GM21576 (cell line): ENCODE measurements around the gene SLC30A7.
"Not testable (repeated sequence)": the region's sequence is repeated elsewhere in the genome, so short reads cannot be mapped to it uniquely, and the experiment has no call there.

ENCODE experiments used
- ATAC-seq: cut with Tn5 transposase; IDR thresholded peaks from one replicate; pipeline ENCODE4 v1.9.1; 2021; ENCODE audit warnings: mild to moderate bottlenecking, moderate library complexity; ENCODE audit not compliant: unreplicated experiment

SLC30A7 gene

DNA sequence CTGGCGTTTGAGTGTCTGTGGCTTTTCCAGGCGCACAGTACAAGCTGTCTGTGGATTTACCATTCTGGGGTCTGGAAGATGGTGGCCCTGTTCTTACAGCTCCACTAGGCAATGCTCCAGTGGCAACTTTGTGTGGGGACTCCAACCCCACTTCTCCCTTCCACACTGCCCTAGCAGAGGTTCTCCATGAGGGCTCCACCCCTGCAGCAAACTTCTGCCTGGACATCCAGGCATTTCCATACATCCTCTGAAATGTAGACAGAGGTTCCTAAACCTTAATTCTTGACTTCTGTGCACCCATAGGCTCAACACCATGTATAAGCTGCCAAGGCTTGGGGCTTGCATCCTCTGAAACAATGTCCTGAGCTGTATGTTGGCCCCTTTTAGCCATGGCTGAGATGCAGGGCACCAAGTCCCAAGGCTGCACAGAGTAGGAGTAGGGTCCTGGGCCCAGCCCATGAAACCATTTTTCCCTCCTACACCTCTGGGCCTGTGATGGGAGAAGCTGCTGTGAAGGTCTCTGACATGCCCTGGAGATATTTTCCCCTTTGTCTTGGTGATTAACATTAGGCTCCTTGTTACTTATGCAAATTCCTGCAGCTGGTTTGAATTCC is 5.9 kb upstream of the SLC30A7 start:
- not testable (repeated sequence) for ATAC-seq

DNA sequence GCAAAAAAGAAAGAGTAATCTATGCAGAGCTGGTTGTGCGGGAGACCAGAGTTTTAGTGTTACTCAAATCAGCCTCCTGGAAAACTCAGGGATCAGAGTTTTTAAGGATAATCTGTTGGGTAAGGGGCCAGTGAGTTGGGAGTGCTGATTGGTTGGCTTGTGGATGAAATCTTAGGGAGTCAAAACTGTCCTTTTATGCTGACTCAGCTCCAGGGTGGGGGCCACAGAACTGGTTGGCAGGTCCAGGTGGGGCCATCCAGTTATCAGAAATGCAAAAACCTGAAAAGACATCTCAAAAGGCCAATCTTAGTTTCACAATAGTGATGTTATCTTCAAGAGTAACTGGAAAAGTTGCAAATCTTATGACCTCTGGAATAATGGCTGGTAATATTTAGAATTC is 4.5 kb upstream of the SLC30A7 start:
- ATAC-seq, result no peak

DNA sequence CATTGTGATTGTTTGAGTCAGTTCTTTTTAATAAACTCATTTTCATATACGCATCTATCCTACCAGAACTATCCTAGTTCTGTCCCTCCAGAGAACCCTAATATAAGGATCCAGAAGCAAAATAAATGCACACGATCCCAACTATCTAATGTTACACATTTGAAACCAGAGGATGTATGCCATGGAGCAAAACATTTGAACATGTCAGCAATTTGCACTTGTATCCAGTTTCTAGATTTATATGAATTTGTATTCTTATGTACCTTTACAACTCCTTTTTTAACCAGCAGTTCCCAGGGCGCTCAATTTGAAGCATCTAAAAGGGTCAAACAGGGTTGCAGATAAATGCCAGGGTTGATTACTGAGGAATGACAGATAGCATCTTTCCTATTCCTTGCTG is 3.3 kb upstream of the SLC30A7 start:
- ATAC-seq, result no peak

DNA sequence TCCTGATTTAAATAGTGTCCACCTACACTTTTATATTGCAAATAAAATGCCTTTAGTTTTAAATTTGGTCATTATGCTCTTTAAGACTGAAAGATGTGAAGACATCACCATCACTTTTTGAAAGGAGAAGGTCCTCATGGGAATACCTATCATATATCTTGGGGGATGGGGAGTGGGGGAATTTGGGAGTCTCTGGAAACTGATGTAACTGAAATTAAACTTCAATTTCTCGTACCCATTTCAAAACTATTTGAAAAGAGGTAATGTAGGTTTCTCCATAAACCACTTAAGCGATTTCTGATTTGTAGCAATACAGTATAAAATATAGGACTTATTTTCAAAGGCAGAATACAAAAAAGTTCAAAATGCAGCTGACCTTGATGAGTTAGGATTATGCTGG is 2.2 kb upstream of the SLC30A7 start:
- no peak for ATAC-seq

DNA sequence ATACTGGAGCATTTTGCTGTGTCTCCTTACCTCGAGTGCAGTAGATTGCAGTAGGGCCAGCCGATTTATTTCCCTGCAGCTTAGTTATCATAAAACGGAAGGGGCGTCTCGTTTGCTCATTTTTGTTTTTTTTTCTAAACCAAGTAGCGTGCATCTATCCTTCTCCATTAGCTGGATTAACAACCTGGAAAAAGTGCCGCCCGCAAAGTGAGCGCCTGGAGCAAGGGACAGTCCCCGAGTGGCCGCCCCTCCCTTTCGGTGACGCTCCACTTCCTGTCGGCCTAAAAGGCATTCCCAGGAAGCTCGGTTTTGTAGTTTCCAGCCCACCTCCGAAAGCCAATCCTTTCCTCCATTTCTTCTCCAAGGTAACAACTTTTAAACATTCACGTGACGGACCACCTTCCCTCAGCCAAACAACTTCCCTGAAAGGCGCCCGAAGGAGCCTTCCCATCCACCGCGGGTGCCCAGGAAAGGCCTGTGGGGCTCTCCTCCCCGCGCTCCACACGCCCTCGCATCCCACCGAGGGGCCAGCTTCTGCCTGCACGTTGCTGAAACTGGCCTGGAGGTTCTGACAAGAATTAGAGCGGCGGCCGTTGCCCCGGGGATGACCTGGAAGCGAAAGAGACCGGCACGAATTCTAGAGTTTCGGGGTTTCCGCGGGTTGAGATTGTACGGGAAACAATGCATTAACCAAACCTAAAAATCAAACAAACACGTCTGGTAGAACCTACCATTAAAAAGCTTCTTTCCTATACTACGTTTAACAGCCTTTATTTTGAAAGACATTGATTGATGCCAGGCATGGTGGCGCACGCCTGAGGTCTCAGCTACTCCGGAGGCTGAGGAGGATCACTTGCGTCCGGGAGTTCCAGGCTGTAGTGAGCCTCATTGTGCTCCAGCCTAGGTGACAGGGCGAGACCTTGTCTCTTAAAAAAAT is 1.0 kb upstream of the SLC30A7 start, which contains the start of gene EXTL2:
Gene EXTL2 (minus strand): TSS at position 240 of the 937 bp plus-strand sequence. CDS start 6,085 bp downstream, outside the sequence.
- peak; percentile 40 for ATAC-seq

DNA sequence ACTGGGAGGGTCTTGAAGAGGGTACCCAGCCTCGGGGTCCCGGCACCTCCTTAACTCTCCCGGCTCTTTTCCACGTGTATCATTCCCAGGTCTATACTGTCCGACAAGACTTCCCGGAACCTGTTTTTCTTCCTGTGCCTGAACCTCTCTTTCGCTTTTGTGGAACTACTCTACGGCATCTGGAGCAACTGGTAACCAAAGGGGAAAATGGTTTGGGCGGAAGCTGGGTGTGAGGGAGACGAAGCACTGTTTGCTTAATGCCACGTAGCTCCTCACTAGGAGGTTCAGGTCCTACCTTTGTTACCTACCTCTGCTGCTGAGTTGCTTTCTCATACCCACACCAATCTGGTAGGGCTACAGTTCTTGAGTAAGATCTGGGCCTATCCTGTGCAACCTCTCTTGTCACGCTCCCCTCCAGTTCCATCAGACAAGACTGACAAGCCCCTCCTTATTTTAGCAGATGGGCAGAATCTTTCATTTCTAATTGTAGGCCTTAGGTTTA is 642 bp downstream of the SLC30A7 start:
- ATAC-seq, result peak; percentile 44

DNA sequence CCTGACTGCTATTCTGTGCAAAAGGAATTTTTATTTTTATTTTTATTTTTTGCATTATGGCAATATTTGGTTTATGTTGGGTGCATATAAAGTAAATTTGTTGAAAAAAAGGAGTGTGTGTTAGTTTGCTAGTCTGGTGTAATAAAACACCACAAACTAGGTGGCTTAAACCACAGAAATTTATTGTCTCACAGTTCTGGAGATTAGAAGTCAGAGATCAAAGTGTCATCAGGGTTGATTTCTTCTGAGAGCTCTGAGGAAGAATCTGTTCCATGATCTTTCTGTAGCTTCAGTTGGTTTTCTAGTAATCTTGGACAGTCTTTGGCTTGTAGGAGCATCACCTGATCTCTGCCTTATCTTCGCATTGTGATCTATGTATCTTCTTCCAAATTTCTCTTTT is 6.5 kb downstream of the SLC30A7 start:
- ATAC-seq, result no peak

DNA sequence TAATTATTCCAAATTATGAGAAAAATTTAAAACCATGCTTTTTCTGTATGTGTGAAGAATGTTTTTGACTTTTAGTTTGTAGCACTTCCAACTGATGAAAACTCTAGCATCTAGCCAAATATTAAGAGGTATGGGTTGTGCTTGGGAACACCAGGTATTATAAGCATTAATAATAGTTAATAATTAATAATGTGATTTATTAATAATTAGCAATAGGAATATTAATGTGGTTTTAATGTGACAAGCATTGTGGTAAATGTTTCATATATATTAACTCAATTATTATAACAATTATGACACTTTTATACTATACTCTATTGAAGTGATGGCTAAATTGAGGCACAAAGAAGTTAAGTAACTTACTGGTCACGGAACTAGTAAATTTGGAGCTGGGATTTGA is 7.9 kb downstream of the SLC30A7 start:
- ATAC-seq, result no peak

DNA sequence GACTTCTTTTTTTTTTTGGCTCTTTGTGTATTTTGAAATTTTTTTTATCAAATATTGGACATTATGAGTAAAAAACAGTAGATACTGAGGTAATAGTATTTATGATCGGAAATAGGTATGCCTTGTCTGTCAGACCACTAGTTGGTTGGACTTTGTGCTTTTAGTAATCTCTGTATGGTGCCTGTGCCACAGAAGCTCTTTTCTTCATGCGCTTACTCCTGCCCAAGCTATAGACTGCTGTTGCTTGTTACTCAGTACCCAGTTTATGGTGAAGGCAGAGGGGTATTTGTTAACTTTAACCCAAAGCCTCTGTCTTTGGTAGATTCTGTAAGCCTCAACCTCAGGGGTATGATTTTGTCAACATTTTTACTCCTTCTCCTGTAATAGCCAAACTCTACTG is 8.6 kb downstream of the SLC30A7 start:
- no peak for ATAC-seq

DNA sequence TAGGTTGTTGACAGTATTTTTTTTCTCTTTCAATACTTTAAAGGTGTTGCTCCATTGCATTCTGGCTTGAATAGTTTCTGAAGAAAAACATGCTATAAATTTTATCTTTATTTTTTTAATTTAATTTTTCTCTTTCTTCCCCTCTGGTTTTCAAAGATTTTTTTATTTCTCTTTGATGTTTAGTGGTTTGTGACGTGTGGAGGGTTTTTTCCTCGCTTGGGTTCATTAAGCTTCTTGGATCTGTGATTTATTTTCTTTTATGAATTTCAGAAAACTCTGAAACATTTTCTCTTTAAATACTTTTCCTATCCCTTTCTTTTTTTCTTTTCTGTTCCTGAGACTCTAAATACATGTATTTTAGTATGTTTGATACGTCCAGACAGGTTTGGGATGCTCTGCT is 9.3 kb downstream of the SLC30A7 start:
- ATAC-seq, result no peak

DNA sequence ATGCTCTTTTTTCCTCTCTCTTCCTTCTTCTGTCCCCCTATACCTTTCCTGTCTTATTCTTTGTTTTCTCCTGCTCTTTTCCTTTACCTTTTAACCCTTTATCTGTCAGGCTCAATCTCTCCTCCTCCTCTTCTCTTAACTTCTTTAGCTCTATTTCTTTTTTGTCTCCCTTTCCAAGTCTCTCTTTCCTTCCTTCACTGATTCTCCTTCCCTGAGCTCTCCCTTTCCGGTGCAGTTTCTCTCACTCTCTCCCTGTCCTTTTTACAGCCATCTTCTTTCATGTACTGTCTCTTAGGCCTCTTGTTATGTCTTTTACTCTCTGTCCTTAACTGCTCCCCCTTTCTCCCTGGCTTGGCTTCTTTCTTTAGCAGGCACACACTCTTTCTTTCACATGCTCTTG is 12.0 kb downstream of the SLC30A7 start:
- ATAC-seq, result no peak

DNA sequence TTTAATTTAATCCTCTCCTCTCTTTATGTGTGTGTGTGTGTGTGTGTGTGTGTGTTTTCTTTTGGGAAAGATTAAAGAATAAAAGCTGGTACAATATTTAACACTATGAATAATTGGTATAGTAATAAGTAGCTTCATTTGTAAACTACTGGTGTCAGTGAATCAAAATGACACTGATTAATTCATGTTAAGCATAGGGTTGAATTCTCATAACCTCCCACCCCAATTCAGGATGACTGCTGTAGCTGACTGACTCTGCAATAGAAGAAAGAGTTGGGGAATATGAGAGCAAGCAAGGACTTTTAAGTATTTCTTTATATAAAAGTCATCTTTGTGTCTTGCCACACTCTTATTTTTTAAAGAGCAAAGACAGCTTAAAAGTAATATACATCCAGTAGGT is 13.1 kb downstream of the SLC30A7 start:
- ATAC-seq, result no peak

DNA sequence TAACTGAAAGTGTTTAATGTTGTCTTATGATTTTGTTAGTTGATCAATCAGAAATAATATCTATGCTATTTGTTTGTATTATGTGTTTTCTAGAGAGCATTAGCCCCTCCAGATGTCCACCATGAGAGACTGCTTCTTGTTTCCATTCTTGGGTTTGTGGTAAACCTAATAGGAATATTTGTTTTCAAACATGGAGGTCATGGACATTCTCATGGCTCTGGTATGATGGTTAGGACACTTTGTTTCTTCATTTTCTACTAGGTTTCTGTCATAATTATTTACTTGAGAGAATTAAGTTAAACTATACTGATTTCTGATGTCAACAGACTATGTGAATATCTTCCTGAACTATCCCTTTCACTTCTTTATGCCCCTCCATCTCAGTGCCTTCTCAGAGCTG is 16.1 kb downstream of the SLC30A7 start:
- ATAC-seq, result no peak

DNA sequence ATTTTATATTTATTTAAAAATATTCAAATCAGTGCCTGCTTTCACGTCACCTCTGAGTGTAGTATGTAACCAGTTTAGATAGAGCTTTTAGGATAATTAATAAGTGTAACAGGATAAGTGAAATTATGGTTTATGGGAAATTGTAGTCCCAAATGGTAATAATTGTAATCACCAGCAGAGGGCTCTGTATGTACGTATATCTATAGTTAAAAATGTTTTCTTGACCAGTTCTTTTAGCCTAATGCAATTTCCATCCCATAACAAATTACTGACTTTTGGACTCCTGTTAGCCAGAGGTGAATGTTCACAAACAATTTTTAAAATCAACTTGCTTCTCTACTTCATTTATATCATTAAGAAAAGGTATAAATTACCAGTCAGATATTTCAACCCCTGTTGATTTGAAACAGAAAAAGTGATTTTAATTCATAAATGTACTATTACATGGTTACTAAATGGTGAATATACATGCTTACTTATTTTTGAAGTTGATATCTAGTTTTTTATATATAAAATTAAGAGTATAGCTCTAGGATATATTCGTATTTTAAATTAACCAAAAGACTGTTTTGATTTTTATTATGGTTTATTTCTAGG is 25.3 kb downstream of the SLC30A7 start:
- ATAC-seq, result no peak

DNA sequence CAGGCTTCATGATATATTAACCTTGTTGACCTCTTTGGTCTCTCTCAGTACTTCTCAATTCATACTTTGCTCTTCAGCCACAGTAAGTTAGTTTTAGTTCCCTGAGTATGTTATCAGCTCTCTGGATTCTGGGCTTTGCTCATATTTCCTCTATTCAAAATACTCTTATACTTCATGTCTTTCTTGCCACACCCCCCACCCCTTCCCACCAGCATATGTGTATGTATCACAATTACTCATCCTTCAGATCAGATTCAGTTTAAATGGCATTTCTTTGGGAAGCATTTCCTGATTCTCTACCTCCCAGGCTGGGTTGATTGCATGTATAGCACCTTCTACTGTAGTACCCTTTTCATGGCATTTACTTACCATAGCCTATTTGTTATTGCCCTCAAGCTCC is 28.3 kb downstream of the SLC30A7 start:
- ATAC-seq, result no peak

DNA sequence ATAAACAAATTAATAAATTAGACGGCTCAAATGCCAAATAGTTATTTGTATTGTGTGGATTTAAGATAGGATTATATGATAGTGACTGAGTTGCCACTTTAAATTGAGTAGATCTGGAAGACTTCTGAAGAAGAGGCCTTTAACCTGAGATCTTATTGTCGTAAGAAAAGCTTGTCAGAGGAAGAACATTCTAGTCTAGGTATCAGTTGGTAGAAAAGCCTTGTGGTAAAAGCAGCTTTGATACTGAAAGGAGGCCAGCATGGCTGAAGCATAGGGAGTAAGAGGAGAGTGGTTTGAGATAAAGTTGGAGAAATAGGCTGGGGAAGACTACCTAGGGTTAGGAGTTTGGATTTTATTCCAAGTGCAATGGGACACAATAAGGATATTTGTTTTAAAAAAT is 29.1 kb downstream of the SLC30A7 start:
- no peak for ATAC-seq

DNA sequence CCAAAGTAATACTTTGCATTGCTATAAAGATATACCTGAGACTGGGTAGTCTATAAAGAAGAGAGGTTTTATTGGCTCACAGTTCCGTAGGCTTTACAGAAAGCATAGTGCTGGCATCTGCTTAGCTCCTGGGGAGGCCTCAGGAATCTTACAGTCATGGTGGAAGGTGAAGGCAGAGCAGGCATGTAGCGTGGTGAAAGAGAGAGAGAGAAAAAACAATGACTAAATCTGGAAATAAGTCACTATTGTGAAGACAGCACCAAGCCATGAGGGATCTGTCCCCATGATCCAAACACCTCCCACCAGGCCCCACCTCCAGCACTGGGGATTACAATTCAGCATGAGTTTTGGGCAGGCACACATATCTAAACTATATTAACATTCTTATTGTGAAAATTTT is 30.4 kb downstream of the SLC30A7 start:
- no peak for ATAC-seq

DNA sequence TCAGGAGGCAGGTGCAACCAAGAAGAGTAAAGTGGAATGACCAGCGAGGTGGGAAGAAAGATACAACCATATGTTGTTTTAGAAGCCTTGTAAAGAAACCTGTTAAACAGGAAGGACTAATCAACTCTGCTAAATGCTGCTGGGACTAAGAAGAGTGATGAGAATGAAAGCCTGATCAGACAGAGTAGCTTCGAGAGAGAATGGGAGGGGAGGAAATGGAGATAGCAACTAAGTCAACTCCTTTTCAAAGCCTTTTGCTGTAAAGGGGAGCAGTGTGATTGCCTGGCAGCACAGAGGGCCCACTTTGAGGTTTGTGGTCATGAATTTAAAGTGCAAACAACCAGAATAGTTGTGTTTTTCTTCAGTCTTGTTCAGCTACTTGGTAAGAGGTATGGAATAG is 31.4 kb downstream of the SLC30A7 start:
- ATAC-seq, result peak; percentile 72

DNA sequence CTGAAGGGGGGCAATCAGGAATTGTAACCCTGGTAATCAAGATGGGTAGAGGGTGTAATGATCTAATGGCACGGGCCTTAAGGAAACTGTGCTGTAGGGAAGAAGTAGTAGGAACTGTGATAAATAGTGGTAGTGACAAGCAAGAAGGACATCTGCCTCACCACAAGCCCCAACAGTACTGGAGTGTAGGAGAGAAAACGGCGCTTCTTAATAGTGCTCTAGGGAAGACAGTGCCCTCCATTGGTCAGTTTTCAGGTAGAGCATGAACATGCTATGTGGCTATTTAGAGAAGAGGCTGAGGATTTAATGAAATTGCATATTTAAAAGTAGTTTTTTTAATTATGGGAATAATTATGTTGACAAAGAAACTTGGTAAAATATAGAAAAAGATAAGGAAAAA is 32.2 kb downstream of the SLC30A7 start:
- no peak for ATAC-seq

DNA sequence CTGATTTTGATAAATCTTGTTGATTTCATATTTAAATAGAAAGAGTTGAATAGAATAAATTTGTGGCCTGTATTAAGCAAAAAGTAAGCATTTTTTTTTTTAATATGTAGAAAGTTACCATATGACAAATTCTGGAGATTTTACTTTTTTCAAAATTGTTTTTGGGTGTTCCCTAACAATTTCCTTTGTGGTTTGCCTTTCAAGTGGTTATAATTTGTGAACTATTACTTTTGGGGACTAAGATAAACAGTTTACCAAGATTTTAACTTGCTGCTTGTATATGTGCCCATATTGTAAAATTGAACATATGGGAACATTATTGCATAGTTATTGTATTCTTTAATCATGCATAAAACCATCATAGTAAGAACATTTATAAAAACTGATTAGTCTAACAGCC is 34.6 kb downstream of the SLC30A7 start:
- ATAC-seq, result no peak

DNA sequence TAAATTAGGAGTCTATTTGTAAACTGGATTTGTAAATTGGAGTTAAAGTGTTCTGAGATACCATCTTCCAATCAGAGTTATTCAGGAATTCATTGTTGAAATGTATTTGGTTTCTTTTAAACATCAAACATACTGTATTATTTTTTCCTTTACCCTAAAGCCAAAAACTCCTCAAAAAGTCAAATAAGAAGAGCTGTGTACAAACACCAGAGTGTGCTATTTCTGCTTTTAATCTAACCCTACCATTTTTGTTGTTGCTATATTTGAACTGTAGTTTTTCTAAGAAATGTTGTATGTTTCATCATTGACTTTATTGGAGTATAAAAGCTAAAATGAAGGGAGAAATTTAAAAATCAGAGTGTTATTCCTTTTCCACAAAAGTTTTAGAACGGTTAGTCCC is 35.8 kb downstream of the SLC30A7 start:
- ATAC-seq, result no peak

DNA sequence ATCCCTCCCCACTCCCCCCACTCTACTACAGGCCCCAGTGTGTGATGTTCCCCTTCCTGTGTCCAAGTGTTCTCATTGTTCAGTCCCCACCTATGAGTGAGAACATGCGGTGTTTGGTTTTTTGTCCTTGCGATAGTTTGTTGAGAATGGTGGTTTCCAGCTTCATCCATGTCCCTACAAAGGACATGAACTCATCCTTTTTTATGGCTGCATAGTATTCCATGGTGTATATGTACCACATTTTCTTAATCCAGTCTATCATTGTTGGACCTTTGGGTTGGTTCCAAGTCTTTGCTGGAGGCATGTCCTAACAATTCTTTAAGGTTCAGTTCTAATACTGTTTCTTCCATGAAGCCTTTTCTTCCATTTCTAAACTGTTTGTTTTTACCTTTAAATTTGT is 37.7 kb downstream of the SLC30A7 start:
- not testable (repeated sequence) for ATAC-seq
